ENCODE measurements around the gene PSAP.
"Not testable (repeated sequence)": the region's sequence is repeated elsewhere in the genome, so short reads cannot be mapped to it uniquely, and the experiment has no call there.

PSAP gene

GRCh38 chr10:71873582-71874211 is 22.6 kb upstream of the PSAP start:
- Histone ChIP-seq H3K79me2 (ENCODE audit: low read length) (no peaks in the 10 kb centered on the region), H3K9ac (ENCODE audit: low read length) (no peak overlapping the region; the same call in 1 of the 2 replicates), H3K4me2 (ENCODE audit: low read depth, low read length) (peak overlapping the region; percentile 38; the same call in 1 of the 2 replicates), H2AFZ (ENCODE audit: low read length) (0 out of 2 replicates have a peak overlapping the region, but pooled peaks have one; percentile 23), H3K27ac (ENCODE audit: low read length) (peak overlapping the region; percentile 48; the same call in 1 of the 2 replicates), H4K20me1 (ENCODE audit: insufficient read depth, low read length) (no peaks in the 10 kb centered on the region), H3F3A (ENCODE audit: insufficient read depth, low read length) (peaks cover 19% of the 10 kb centered on the region), H3K9me2 (replicated peaks; ENCODE audit: insufficient read depth, low read length) (no peaks in the 10 kb centered on the region), H3K36me3 (replicated peaks; ENCODE audit: insufficient read depth, low read length) (no peaks in the 10 kb centered on the region), H3K4me3 (ENCODE audit: low read length) (no peak overlapping the region), H3K4me1 (ENCODE audit: low read length) (peaks cover 15% of the 10 kb centered on the region), H3K9me3 (replicated peaks; ENCODE audit: insufficient read depth, low read length) (no peaks in the 10 kb centered on the region), H3K27me3 (replicated peaks; ENCODE audit: insufficient read depth, low read length) (no peaks in the 10 kb centered on the region)
- TF ChIP-seq EZH2 (optimal IDR thresholded peaks at IDR 0.05; ENCODE audit: low read depth, low read length) (no peak), EZH2phosphoT487 (IDR thresholded peaks at IDR 0.05; ENCODE audit: low read length) (no peak), CTCF (IDR thresholded peaks at IDR 0.05; ENCODE audit: low read length) (no peak)
- peak; percentile 60 for DNase-seq

DNA sequence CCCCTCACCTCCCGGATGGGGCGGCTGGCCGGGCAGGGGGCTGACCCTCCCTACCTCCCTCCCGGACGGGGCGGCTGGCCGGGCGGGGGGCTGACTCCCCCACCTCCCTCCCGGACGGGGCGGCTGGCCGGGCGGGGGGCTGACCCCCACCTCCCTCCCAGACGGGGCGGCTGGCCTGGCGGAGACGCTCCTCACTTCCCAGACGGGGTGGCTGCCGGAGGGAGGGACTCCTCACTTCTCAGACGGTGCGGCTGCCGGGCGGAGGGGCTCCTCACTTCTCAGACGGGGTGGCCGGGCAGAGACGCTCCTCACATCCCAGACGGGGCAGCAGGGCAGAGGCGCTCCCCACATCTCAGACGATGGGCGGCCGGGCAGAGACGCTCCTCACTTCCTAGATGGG is 18.6 kb upstream of the PSAP start:
- H3K4me3 ChIP-seq (ENCODE audit: low read length); H3K9me2 ChIP-seq (replicated peaks; ENCODE audit: insufficient read depth, low read length); H3K79me2 ChIP-seq (ENCODE audit: low read length); H3K27ac ChIP-seq (ENCODE audit: low read length); H3K9me3 ChIP-seq (replicated peaks; ENCODE audit: insufficient read depth, low read length); H3K27me3 ChIP-seq (replicated peaks; ENCODE audit: insufficient read depth, low read length); H2AFZ ChIP-seq (ENCODE audit: low read length); H3K9ac ChIP-seq (ENCODE audit: low read length); H4K20me1 ChIP-seq (ENCODE audit: insufficient read depth, low read length); H3K36me3 ChIP-seq (replicated peaks; ENCODE audit: insufficient read depth, low read length); DNase-seq; H3K4me2 ChIP-seq (ENCODE audit: low read depth, low read length): not testable (repeated sequence)
- Histone ChIP-seq H3F3A (ENCODE audit: insufficient read depth, low read length) (peaks cover 32% of the 10 kb centered on the region), H3K4me1 (ENCODE audit: low read length) (peaks cover 45% of the 10 kb centered on the region)

DNA sequence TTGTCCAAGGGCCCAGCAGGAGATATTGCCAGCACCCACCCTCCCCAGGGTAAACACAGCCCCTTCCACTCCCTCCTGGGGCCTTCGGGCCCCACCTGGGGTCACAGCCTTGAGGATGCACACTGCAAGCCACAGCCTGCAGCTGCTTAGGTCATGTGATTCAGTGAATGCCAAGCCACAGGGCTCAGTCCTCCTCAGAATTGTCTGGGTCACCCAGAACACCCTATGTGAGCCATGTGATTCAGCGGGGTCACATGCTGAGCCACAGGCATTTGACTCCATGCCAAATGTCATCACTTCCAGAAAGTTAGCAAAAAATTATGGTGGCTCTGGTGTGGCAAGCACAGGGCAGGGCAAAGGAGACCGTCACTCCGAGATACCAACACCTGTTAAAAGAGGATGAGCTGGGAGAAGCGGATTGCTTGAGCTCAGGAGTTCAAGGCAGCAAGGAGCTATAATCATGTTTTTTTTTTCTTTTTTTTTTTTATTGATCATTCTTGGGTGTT is 17.2 kb upstream of the PSAP start:
- no peaks in the 10 kb centered on the region for H3K9me2 ChIP-seq (replicated peaks; ENCODE audit: insufficient read depth, low read length)
- no peaks in the 10 kb centered on the region for H4K20me1 ChIP-seq (ENCODE audit: insufficient read depth, low read length)
- peaks cover 35% of the 10 kb centered on the region for H3K4me1 ChIP-seq (ENCODE audit: low read length)
- peak overlapping the region; percentile 80; the same call in 1 of the 2 replicates for H3K4me2 ChIP-seq (ENCODE audit: low read depth, low read length)
- TF ChIP-seq EZH2 (optimal IDR thresholded peaks at IDR 0.05; ENCODE audit: low read depth, low read length) = no peak
- no peak for TF ChIP-seq EZH2phosphoT487 (IDR thresholded peaks at IDR 0.05; ENCODE audit: low read length)
- TF ChIP-seq CTCF (IDR thresholded peaks at IDR 0.05; ENCODE audit: low read length) = no peak
- H3K36me3 ChIP-seq (replicated peaks; ENCODE audit: insufficient read depth, low read length) = no peaks in the 10 kb centered on the region
- H3K27ac ChIP-seq (ENCODE audit: low read length) = peak overlapping the region; percentile 82
- peaks cover 22% of the 10 kb centered on the region for H3F3A ChIP-seq (ENCODE audit: insufficient read depth, low read length)
- no peak overlapping the region for H3K4me3 ChIP-seq (ENCODE audit: low read length)
- peak overlapping the region; percentile 44 for H3K9ac ChIP-seq (ENCODE audit: low read length)
- no peaks in the 10 kb centered on the region for H3K27me3 ChIP-seq (replicated peaks; ENCODE audit: insufficient read depth, low read length)
- H2AFZ ChIP-seq (ENCODE audit: low read length) = peak overlapping the region; percentile 14
- H3K79me2 ChIP-seq (ENCODE audit: low read length) = no peaks in the 10 kb centered on the region
- no peaks in the 10 kb centered on the region for H3K9me3 ChIP-seq (replicated peaks; ENCODE audit: insufficient read depth, low read length)
- peak; percentile 85 for DNase-seq

GRCh38 chr10:71865561-71866041 is 14.6 kb upstream of the PSAP start:
- H3K4me3 ChIP-seq (ENCODE audit: low read length) = no peak overlapping the region
- H3K9me3 ChIP-seq (replicated peaks; ENCODE audit: insufficient read depth, low read length) = no peaks in the 10 kb centered on the region
- TF ChIP-seq EZH2phosphoT487 (IDR thresholded peaks at IDR 0.05; ENCODE audit: low read length) (no peak), EZH2 (optimal IDR thresholded peaks at IDR 0.05; ENCODE audit: low read depth, low read length) (no peak), CTCF (IDR thresholded peaks at IDR 0.05; ENCODE audit: low read length) (no peak)
- H4K20me1 ChIP-seq (ENCODE audit: insufficient read depth, low read length) = no peaks in the 10 kb centered on the region
- peaks cover 40% of the 10 kb centered on the region for H3K4me1 ChIP-seq (ENCODE audit: low read length)
- no peaks in the 10 kb centered on the region for H3K27me3 ChIP-seq (replicated peaks; ENCODE audit: insufficient read depth, low read length)
- no peak overlapping the region for H3K27ac ChIP-seq (ENCODE audit: low read length)
- H3K36me3 ChIP-seq (replicated peaks; ENCODE audit: insufficient read depth, low read length) = no peaks in the 10 kb centered on the region
- H3K79me2 ChIP-seq (ENCODE audit: low read length) = no peaks in the 10 kb centered on the region
- no peak for DNase-seq
- H3K4me2 ChIP-seq (ENCODE audit: low read depth, low read length) = no peak overlapping the region
- no peaks in the 10 kb centered on the region for H3K9me2 ChIP-seq (replicated peaks; ENCODE audit: insufficient read depth, low read length)
- H3F3A ChIP-seq (ENCODE audit: insufficient read depth, low read length) = peaks cover 20% of the 10 kb centered on the region
- no peak overlapping the region for H2AFZ ChIP-seq (ENCODE audit: low read length)
- H3K9ac ChIP-seq (ENCODE audit: low read length) = no peak overlapping the region

Data from MM.1S (cell line).